ENCODE data around the gene GLT6D1. TPM values are rescaled to one million over a fixed set of nuclear protein-coding genes. Genes with fewer than 3 reads are reported as not detected.

Gene GLT6D1
- polyA plus RNA-seq, 1 experiment, result not detected

DNA sequence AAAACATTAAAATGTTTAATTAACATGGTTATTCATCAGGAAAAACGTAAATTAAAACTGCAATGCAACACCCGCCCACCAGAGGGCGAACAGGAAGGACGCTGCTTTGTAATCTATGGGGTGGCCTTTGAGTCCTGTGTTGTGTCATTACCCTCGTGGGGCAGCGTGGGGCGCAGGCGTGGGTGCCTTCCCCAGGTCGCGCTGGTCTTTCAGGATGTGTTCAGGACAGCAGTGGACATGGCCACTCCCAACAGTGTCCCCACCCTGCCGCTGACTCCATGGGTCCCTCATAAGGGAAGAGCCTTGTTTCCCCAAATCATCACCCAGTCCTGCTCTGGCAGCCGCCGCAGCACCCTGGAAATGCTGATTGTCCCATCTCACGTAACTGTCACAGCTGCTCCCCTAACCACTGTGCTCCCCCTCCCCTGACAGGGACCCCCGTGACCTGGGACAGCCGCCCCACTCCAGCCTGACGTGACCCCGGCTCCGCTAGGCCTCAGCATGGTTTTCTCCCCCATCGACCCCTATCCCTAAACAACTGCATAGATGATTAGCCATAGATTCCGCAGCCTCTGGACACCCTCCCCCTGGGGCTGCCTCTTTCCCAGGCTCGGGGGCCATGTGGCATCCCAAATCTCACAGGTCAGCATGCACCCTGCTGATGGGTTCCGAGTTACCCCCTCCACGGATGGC, 36.4 kb downstream of the GLT6D1 start:
- ChIA-PET POLR2A (no interaction called here), CTCF (interaction anchor here (0.6 to 3.0 kb wide), 12 partner anchors 10 to 680 kb away, joined by 3 to 11 read pairs (median 3); no protein-coding TSS in a partner anchor)
- no peaks in the 10 kb centered on the region for H3K36me3 ChIP-seq (ENCODE audit: control insufficient read depth, insufficient read depth, low read length)
- TF ChIP-seq, protein P1, sequence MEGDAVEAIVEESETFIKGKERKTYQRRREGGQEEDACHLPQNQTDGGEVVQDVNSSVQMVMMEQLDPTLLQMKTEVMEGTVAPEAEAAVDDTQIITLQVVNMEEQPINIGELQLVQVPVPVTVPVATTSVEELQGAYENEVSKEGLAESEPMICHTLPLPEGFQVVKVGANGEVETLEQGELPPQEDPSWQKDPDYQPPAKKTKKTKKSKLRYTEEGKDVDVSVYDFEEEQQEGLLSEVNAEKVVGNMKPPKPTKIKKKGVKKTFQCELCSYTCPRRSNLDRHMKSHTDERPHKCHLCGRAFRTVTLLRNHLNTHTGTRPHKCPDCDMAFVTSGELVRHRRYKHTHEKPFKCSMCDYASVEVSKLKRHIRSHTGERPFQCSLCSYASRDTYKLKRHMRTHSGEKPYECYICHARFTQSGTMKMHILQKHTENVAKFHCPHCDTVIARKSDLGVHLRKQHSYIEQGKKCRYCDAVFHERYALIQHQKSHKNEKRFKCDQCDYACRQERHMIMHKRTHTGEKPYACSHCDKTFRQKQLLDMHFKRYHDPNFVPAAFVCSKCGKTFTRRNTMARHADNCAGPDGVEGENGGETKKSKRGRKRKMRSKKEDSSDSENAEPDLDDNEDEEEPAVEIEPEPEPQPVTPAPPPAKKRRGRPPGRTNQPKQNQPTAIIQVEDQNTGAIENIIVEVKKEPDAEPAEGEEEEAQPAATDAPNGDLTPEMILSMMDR (IDR thresholded peaks at IDR 0.05; ENCODE audit: insufficient read depth, low read depth, low read length), result peak; percentile 79
- DNase-seq (ENCODE audit: low read depth), result no peak
- H3K27me3 ChIP-seq (ENCODE audit: control insufficient read depth, insufficient read depth, low read length), result no peaks in the 10 kb centered on the region
- H3K4me3 ChIP-seq (ENCODE audit: low read depth, low read length), result no peak overlapping the region

DNA sequence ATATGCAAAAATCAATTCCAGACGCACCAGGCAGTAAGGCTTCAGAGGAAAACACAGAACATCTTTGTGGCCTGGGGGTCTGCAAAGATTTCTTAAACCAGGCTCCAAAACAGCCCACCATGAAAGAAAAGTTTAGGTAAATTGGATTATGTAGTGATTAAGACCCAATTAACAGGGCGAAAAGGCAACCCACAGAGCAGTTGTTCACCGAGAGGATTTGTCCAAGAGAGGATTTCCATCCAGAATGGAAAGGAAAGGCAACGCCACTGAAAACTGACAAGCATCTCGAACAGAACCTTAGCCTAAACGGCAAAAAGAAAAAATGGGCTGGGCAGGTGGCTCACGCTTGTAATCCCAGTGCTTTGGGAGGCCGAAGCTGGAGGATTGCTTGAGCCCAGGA, 37.4 kb downstream of the GLT6D1 start:
- ChIA-PET POLR2A (no interaction called here), CTCF (interaction anchor here (0.8 to 3.0 kb wide), 5 partner anchors 11 to 28 kb away, joined by 3 to 11 read pairs (median 3); no protein-coding TSS in a partner anchor)
- TF ChIP-seq, protein P1 (IDR thresholded peaks at IDR 0.05; ENCODE audit: insufficient read depth, low read depth, low read length), result no peak

DNA sequence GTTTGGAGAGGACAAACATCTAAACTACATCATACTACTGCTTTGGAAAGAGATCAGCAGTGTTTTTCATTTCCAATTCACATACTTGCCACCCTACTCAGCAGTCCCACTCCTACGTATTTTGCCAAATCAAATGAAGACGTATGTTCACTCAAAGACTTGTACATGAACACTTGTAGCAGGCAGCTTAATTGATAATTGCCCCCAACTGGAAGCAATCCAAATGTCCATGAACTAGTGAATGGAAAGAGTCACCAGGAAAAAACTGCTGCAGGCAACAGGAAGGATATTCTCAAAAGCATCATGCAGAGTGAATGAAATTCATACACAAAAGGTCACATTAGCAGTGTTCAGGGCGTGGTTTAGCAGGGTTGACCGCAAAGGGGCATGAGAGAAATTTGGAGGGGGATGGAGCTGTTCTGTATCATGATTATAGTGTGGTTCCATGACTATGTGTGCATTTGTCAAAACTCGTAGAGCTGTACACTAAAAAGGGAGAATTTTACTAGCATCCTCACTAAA, 39.0 kb downstream of the GLT6D1 start:
- CTCF ChIA-PET, result interaction anchor here (3.0 kb wide), 1 partner anchor 10 kb away, joined by 11 read pairs; no protein-coding TSS in a partner anchor
- POLR2A ChIA-PET, result no interaction called here

More for the DNA sequence above, 37.4 kb downstream of the GLT6D1 start:
- no peaks in the 10 kb centered on the region for H3K36me3 ChIP-seq (ENCODE audit: control insufficient read depth, insufficient read depth, low read length)
- DNase-seq (ENCODE audit: low read depth), result no peak
- no peaks in the 10 kb centered on the region for H3K27me3 ChIP-seq (ENCODE audit: control insufficient read depth, insufficient read depth, low read length)
- H3K4me3 ChIP-seq (ENCODE audit: low read depth, low read length), result no peak overlapping the region

DNA sequence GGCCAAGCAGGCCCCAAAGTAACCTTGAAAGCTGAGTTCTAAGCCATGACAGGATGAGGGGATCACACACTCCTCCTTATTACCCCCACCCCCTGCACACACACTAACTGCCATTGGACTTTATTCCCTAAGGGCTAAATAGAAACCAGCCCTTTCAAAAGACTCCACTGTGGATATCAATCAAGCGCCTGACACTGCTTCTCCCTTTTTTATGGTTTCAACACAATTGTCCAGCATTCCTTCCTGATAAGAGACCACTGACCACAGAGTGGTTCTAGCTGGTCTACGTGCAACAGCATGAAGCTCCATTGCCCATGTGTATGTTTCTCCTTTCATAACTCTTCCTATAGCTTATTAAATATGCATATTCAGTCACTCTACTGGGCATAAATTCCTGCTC, 43.1 kb downstream of the GLT6D1 start:
- TF ChIP-seq, protein P1 (IDR thresholded peaks at IDR 0.05; ENCODE audit: insufficient read depth, low read depth, low read length), result no peak
- no peaks in the 10 kb centered on the region for H3K27me3 ChIP-seq (ENCODE audit: control insufficient read depth, insufficient read depth, low read length)

More for the DNA sequence above, 39.0 kb downstream of the GLT6D1 start:
- TF ChIP-seq, protein P1 (IDR thresholded peaks at IDR 0.05; ENCODE audit: insufficient read depth, low read depth, low read length), result no peak
- Histone ChIP-seq H3K4me3 (ENCODE audit: low read depth, low read length) (no peak overlapping the region), H3K27me3 (ENCODE audit: control insufficient read depth, insufficient read depth, low read length) (no peaks in the 10 kb centered on the region), H3K36me3 (ENCODE audit: control insufficient read depth, insufficient read depth, low read length) (no peaks in the 10 kb centered on the region)
- DNase-seq (ENCODE audit: low read depth), result no peak

DNA sequence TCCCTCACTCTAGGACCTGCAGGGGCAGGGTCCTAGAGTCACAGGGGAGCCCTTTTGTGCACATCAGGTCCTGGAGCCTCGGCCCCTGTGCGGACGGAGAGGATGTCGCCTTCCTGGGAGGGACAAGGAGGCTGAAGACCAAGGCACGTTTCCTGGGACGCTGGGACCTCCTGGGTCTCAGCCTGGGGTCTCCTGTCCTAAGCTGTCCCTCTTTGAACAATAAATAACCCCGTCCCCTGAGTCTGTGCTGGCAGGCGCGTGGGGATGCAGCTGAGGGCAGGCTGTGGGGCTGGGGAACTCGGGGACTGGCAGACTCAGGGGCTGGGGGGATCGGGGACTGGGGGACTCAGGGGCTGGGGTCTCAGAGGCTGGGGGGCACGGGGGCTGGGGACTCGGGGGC, 46.7 kb downstream of the GLT6D1 start:
- TF ChIP-seq, protein P1 (IDR thresholded peaks at IDR 0.05; ENCODE audit: insufficient read depth, low read depth, low read length), result no peak
- DNase-seq (ENCODE audit: low read depth), result no peak
- Histone ChIP-seq H3K36me3 (ENCODE audit: control insufficient read depth, insufficient read depth, low read length) (no peaks in the 10 kb centered on the region), H3K4me3 (ENCODE audit: low read depth, low read length) (no peak overlapping the region), H3K27me3 (ENCODE audit: control insufficient read depth, insufficient read depth, low read length) (no peaks in the 10 kb centered on the region)
- ChIA-PET CTCF (interaction anchor here (1.0 kb wide), 1 partner anchor 102 kb away, joined by 3 read pairs; no protein-coding TSS in a partner anchor), POLR2A (no interaction called here)

More for the DNA sequence above, 43.1 kb downstream of the GLT6D1 start:
- Histone ChIP-seq H3K4me3 (ENCODE audit: low read depth, low read length) (no peak overlapping the region), H3K36me3 (ENCODE audit: control insufficient read depth, insufficient read depth, low read length) (no peaks in the 10 kb centered on the region)
- CTCF ChIA-PET, result interaction anchor here (0.5 to 1.0 kb wide), 2 partner anchors 10 to 1310 kb away, joined by 3 to 6 read pairs; no protein-coding TSS in a partner anchor
- no peak for DNase-seq (ENCODE audit: low read depth)
- POLR2A ChIA-PET, result no interaction called here

All from BJ (cell line).